ENCODE measurements around the gene PTPRT.

The PTPRT gene

GRCh38 chr20:42747765-42748411, 441.8 kb downstream of the PTPRT start:
- H3K9ac ChIP-seq (ENCODE audit: low read depth, low read length) = no peak overlapping the region
- H3K4me1 ChIP-seq (ENCODE audit: insufficient read depth, low read length) = 0 out of 2 replicates have a peak, but pooled peaks cover 7% of the 10 kb centered on the region
- H3K9me3 ChIP-seq (ENCODE audit: control insufficient read depth, insufficient read depth, low read length) = no peaks in the 10 kb centered on the region
- H3K36me3 ChIP-seq (ENCODE audit: insufficient read depth, low read length) = no peaks in the 10 kb centered on the region

- no peaks in the 10 kb centered on the region for H3K36me3 ChIP-seq (ENCODE audit: insufficient read depth, low read length)
- 0 out of 2 replicates have a peak, but pooled peaks cover 7% of the 10 kb centered on the region for H3K4me1 ChIP-seq (ENCODE audit: insufficient read depth, low read length)
- no peaks in the 10 kb centered on the region for H3K9me3 ChIP-seq (ENCODE audit: control insufficient read depth, insufficient read depth, low read length)
- no peak overlapping the region for H3K9ac ChIP-seq (ENCODE audit: low read depth, low read length)
Measured at GRCh38 chr20:42744756-42745465, 444.8 kb downstream of the PTPRT start.

GRCh38 chr20:42742926-42743325, 446.8 kb downstream of the PTPRT start:
- Histone ChIP-seq H3K9me3 (ENCODE audit: control insufficient read depth, insufficient read depth, low read length) (no peaks in the 10 kb centered on the region), H3K4me1 (ENCODE audit: insufficient read depth, low read length) (no peaks in the 10 kb centered on the region), H3K36me3 (ENCODE audit: insufficient read depth, low read length) (no peaks in the 10 kb centered on the region), H3K9ac (ENCODE audit: low read depth, low read length) (no peak overlapping the region)

GRCh38 chr20:42741906-42742305, 447.8 kb downstream of the PTPRT start:
- H3K36me3 ChIP-seq (ENCODE audit: insufficient read depth, low read length) = no peaks in the 10 kb centered on the region
- H3K4me1 ChIP-seq (ENCODE audit: insufficient read depth, low read length) = no peaks in the 10 kb centered on the region

GRCh38 chr20:42740226-42740870, 449.4 kb downstream of the PTPRT start:
- Histone ChIP-seq H3K4me1 (ENCODE audit: insufficient read depth, low read length) (no peaks in the 10 kb centered on the region), H3K36me3 (ENCODE audit: insufficient read depth, low read length) (no peaks in the 10 kb centered on the region), H3K9ac (ENCODE audit: low read depth, low read length) (no peak overlapping the region), H3K9me3 (ENCODE audit: control insufficient read depth, insufficient read depth, low read length) (no peaks in the 10 kb centered on the region)

More at GRCh38 chr20:42741906-42742305, 447.8 kb downstream of the PTPRT start:
- Histone ChIP-seq H3K9me3 (ENCODE audit: control insufficient read depth, insufficient read depth, low read length) (no peaks in the 10 kb centered on the region), H3K9ac (ENCODE audit: low read depth, low read length) (no peak overlapping the region)

- no peaks in the 10 kb centered on the region for H3K4me1 ChIP-seq (ENCODE audit: insufficient read depth, low read length)
- no peaks in the 10 kb centered on the region for H3K36me3 ChIP-seq (ENCODE audit: insufficient read depth, low read length)
- H3K9ac ChIP-seq (ENCODE audit: low read depth, low read length) = no peak overlapping the region
- no peaks in the 10 kb centered on the region for H3K9me3 ChIP-seq (ENCODE audit: control insufficient read depth, insufficient read depth, low read length)
Measured at GRCh38 chr20:42739683-42740082, 450.0 kb downstream of the PTPRT start.

- no peaks in the 10 kb centered on the region for H3K9me3 ChIP-seq (ENCODE audit: control insufficient read depth, insufficient read depth, low read length)
- H3K4me1 ChIP-seq (ENCODE audit: insufficient read depth, low read length) = no peaks in the 10 kb centered on the region
- H3K9ac ChIP-seq (ENCODE audit: low read depth, low read length) = no peak overlapping the region
- H3K36me3 ChIP-seq (ENCODE audit: insufficient read depth, low read length) = no peaks in the 10 kb centered on the region
Measured at GRCh38 chr20:42735539-42735938, 454.2 kb downstream of the PTPRT start.

GRCh38 chr20:42734660-42735368, 454.9 kb downstream of the PTPRT start:
- Histone ChIP-seq H3K9ac (ENCODE audit: low read depth, low read length) (no peak overlapping the region), H3K36me3 (ENCODE audit: insufficient read depth, low read length) (no peaks in the 10 kb centered on the region), H3K4me1 (ENCODE audit: insufficient read depth, low read length) (no peaks in the 10 kb centered on the region), H3K9me3 (ENCODE audit: control insufficient read depth, insufficient read depth, low read length) (no peaks in the 10 kb centered on the region)

- no peaks in the 10 kb centered on the region for H3K9me3 ChIP-seq (ENCODE audit: control insufficient read depth, insufficient read depth, low read length)
- H3K36me3 ChIP-seq (ENCODE audit: insufficient read depth, low read length) = no peaks in the 10 kb centered on the region
- H3K9ac ChIP-seq (ENCODE audit: low read depth, low read length) = no peak overlapping the region
Measured at GRCh38 chr20:42721923-42722322, 467.8 kb downstream of the PTPRT start.

GRCh38 chr20:42714298-42715141, 475.2 kb downstream of the PTPRT start:
- no peak overlapping the region for H3K9ac ChIP-seq (ENCODE audit: low read depth, low read length)

More at GRCh38 chr20:42721923-42722322, 467.8 kb downstream of the PTPRT start:
- no peaks in the 10 kb centered on the region for H3K4me1 ChIP-seq (ENCODE audit: insufficient read depth, low read length)

GRCh38 chr20:42708266-42708665, 481.4 kb downstream of the PTPRT start:
- no peak overlapping the region for H3K9ac ChIP-seq (ENCODE audit: low read depth, low read length)

More at GRCh38 chr20:42714298-42715141, 475.2 kb downstream of the PTPRT start:
- no peaks in the 10 kb centered on the region for H3K4me1 ChIP-seq (ENCODE audit: insufficient read depth, low read length)
- no peaks in the 10 kb centered on the region for H3K36me3 ChIP-seq (ENCODE audit: insufficient read depth, low read length)
- H3K9me3 ChIP-seq (ENCODE audit: control insufficient read depth, insufficient read depth, low read length) = no peaks in the 10 kb centered on the region; the same call in 1 of the 2 replicates

GRCh38 chr20:42706759-42707158, 482.9 kb downstream of the PTPRT start:
- Histone ChIP-seq H3K9me3 (ENCODE audit: control insufficient read depth, insufficient read depth, low read length) (no peaks in the 10 kb centered on the region; the same call in 1 of the 2 replicates), H3K36me3 (ENCODE audit: insufficient read depth, low read length) (no peaks in the 10 kb centered on the region), H3K9ac (ENCODE audit: low read depth, low read length) (no peak overlapping the region), H3K4me1 (ENCODE audit: insufficient read depth, low read length) (no peaks in the 10 kb centered on the region)

More at GRCh38 chr20:42708266-42708665, 481.4 kb downstream of the PTPRT start:
- Histone ChIP-seq H3K36me3 (ENCODE audit: insufficient read depth, low read length) (no peaks in the 10 kb centered on the region), H3K4me1 (ENCODE audit: insufficient read depth, low read length) (no peaks in the 10 kb centered on the region), H3K9me3 (ENCODE audit: control insufficient read depth, insufficient read depth, low read length) (no peaks in the 10 kb centered on the region; the same call in 1 of the 2 replicates)

GRCh38 chr20:42705550-42705949, 484.2 kb downstream of the PTPRT start:
- Histone ChIP-seq H3K9me3 (ENCODE audit: control insufficient read depth, insufficient read depth, low read length) (no peaks in the 10 kb centered on the region; the same call in 1 of the 2 replicates), H3K9ac (ENCODE audit: low read depth, low read length) (no peak overlapping the region), H3K4me1 (ENCODE audit: insufficient read depth, low read length) (no peaks in the 10 kb centered on the region), H3K36me3 (ENCODE audit: insufficient read depth, low read length) (no peaks in the 10 kb centered on the region)

All from ES-I3 (cell line).